ENCODE measurements around the gene SPATA32.
A peak's percentile ranks its signal among the peaks of the same experiment; 100 is the strongest.
"Not testable (repeated sequence)": the region's sequence is repeated elsewhere in the genome, so short reads cannot be mapped to it uniquely, and the experiment has no call there.

SPATA32 gene, protein sequence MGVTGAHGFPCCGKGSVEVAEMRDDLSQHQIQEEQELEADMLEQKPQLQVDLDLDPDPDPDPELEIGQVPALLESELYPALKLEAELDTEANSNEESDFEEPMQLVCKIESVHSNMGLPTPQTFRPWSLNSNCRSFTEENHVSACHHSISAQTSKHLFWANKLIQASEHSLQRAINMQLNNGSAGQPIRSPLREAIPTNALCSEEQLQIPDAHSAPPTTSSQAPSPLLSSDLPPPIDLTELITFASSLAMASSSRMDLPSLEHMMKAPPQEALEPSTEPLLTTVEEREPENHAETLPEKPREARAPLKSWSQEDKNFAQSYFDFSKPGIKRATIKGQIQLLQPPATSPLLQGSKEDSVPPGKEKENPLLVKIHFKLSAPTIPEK

DNA sequence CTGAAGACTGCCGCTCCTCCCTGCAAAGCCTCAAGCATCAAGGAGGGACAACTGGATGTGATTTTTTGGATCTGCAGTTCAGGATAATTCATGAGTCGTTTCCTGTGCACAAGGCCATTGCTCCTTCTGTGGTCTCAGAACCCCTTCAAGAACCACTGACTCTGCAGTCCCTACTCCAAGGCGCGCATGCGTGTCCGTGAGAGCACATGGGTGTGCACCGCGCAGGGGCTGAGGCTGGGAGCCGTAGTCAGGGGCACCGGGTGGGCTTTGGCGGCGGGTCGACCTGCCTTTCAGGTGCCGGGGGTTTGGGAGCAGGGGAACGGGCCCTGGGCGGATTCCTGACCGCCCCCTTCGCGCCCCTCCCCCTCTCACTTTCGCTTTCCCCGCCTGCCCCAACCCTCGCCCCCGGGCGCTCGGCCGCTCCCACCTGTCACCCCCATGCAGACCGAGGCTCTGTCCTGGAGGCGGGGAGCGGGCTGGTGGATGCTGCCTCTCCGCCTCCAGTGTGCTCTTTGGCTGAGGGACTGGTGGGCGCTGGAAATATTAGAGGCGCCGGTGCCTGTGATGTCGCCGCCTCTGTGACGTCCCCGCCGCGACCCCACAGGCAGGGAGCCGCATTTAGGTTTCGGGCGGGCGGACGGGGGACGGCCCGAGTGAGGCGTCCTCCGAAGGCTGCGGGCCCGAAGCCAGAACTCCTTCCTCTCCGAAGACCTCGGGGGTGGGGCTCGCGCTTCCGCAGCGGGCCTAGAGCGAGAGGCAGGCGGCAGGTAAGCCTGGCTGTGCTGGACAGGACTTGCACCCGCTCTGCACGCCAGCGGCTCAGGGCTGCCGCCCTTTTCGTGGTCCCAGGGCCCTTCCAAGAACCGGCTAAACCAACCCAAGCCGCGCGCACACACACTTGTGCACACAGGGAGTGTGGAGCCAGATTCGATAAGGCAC, at the start of gene SPATA32:
SPATA32 (minus strand) TSS at position 518 of the 939 bp plus-strand sequence; CDS start at position 440, 78 bp downstream.
- no peak for DNase-seq

DNA sequence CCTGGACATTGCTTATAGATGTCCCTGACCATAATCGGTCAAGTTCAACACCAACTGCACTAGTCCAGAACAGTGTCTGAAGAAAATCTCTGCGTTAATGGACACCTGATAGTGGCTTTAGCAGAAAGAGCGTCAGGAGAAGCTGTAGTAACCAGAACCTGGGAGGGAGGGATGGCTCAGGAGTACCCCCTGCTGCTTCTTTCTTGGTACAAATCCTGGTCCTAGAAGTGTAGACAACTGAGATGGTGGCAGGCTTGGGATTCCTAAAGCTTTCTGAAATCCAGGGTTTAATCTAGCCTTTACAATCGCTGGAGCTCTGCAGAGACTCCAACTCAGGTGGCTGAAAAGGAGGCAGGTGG, 49.5 kb upstream of the SPATA32 start:
- no peak for DNase-seq

DNA sequence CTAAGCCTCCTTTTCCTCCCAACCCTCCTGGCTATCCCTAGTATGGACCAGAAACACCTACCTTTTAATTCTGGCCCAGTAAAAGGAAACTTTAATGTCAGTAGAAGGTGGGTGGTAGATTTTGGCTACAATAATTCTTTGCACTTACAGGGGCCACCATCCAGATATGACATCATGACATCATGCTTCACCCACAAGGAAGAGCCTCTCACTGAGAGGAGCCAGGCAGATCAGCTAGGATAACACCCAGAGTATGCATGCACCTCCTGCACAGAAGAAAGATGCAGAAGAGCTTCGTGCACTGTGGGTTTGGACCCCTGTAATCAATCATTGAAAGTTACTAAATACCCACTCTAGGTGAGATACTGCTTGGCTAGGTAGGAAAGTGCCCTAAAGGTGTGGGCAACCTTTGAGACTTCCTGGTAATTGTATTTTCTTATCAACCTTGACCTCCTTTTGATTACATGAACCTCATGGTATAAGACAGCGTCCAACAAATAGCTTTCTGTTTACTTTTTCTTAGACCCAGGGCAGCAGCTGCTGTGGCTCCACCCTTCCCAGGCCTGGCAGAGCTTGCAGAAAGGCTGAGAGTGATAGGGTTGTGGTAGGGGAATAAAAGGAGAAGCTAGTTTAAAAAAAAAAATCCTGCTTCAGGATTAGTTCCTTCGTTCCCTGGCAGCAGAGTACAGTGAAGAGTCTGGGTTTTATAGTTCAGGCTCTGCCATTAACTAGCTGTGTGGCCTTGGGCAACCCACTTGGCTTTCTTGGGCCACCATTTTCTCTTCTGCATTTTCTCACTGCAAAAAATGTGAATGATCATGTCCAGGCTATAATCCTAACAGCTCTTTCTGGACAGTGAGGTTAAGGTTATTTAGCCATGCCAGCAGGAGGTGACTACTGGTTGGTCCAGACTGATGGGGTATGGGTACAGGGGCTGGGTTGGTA, 48.8 kb upstream of the SPATA32 start:
- DNase-seq = peak in 1 of 2 experiments; percentile 46

DNA sequence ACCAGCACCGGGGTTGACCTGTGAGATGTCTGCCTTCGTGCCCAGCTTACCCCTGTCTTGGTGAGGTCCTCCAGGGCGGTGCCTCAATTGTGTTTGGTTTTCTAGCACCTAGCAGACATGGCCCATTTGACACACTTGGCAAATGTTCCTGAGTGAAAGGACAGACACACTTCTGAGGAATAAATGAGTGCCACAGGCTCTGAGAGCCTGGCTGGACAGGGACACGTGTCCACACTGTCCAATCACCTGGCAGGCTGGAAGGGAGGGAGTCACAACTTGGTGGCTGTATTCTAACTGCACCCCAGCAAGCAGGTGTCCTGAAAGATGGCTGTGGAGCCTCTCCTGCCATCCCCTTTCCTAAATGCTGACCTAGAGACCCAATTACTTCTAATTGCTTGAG, 47.5 kb upstream of the SPATA32 start:
- no peak for DNase-seq

DNA sequence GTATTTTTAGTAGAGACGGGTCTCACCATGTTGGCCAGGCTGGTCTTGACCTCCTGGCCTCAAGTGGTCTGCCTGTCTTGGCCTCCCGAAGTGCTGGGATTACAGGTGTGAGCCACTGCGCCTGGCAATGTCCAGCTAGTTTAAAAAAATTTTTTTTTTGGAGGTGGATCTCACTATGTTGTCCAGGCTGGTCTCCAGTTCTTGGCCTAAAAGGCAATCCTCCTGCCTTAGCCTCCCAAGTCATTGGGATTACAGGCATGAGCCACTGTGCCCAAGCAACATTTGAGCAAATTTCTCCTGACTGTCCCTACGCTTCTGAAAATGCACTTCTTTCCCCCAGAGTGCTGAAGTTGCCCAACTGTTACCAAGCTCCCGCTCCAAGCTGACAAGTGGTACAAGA, 46.9 kb upstream of the SPATA32 start:
- no peak for DNase-seq

DNA sequence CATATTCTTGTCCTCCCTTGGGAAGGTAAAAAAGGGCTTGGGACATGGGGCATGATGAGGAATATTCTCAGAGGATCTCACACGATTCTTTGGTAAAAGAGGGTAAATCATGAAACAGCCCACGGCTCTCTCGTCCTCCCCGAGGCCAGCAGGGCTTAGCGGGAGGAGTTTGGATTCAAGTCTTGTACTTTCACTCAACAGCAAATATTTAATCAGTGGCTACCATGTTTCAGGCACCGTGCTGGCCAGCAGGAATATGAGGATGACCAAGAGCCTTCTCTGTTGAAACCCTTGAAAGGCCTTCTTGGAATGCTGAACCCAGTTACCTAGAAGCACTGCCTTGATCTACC, 46.1 kb upstream of the SPATA32 start:
- DNase-seq = no peak

DNA sequence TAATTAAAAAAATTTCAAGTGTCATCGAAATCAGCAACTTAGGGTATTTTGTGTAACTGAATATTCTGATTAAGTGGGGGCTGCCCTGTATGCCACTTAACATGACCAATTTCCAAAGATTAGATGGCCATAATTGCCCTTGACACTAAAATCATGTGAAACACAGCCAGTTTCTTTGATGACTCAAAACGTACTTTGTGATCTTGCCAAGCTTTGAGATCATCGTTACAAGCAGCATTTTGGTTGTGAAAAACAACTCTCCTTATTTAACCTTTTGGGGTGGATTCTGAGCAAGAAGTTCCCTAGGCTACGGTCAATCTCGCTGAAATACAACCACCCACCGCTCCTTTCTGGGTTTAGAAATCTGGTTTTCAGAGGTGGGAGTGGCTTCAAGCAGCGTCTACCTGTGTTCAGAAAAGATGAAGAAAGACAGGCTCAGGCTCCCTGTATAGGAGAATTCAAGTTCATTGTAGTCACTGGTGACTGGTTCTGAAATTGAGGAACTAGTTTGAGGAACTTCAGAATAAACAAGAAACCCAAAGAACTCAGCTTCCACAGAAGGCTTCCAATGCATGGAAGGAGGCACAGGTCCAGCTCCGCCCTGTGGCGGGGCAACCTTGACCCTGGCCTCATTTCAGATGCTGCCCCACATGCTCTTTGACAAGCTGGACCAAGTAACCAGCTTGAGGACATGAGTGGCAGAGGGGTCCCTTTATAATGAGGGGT, 45.6 kb upstream of the SPATA32 start:
- no peak for DNase-seq

DNA sequence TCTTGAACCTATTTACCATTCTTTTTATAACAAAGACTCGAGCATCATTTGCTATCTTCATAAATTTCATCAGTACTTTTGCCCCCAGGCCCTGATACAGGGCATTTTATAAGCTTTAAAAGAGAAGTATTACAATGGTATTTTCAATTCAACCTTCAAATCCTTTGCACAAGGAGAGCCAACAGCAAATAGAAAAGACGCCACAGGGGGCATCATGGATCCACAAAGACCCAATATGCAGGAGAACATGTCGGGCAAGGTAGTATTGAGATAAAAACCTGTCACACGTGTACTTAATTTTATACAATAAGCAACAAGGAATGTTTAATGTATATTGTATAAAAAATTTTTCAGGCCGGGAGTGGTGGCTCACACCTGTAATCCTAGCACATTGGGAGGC, 44.7 kb upstream of the SPATA32 start:
- DNase-seq = no peak

DNA sequence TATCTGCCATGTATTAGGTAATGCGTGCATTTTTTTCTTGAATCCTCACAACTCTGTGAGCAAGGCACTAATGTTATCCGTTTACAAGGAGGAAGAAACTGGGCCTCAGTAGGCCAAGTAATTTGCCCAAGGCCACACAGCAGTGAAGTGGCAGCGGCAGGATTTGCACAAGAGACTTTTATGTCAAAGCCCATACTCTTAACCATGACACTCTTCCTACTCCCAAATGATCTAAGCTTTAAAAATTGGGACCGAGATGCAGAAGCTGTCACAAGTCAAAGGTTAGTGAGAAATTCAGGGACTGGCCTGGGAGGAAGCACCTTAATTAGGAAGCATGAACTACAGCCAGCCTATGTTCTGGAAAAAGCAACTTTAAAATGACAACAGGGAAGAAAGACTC, 44.2 kb upstream of the SPATA32 start:
- no peak for DNase-seq

DNA sequence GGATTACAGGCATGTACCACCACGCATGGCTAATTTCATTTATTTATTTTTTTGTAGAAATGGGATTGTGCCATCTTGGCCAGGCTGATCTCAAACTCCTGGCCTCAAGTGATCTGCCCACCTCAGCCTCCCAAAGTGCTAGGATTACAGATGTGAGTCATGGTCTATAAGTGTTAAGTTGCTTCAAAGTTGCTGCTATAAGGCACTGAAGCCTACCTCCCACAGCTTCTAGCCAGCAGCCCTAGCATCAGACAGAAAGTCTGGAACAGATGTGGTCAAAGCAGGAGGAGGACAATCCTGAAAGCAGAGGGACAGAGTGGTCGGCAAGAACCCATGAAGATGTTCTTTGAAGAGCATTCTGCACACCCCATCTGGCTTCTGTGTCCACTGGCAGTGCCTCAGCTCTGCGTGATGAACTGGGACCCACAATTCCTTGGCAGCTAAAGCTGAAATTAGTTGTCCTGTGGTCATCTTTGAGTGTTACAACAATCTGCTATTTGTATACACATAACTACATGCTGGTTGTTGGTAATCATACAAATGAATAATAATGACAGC, 43.7 kb upstream of the SPATA32 start:
- DNase-seq = no peak

DNA sequence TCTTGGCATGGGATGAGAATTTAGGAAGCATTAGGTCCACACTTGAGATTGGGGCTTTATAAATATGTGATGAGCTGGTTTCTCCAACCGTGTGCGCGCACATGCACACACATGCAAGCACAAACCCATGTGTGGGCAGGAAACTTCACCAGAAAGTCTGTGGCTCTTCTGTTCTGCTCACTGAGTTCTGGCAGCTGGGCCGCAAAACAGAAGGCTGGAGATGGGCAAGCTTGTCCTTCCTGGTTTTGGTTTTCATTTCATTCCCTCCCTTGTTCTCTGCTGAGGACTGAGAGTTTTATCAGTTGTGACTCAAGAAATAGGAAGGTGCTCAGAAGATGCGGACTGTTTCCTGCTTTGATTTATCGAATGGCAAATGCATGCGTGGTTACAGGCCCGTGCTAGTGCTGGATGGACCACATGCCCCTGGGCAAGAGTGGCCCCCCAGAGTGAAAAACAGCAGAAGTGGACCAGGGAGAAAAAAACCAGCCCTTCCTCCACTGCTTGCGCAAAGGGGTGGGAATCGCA, 40.8 kb upstream of the SPATA32 start:
- DNase-seq = no peak

DNA sequence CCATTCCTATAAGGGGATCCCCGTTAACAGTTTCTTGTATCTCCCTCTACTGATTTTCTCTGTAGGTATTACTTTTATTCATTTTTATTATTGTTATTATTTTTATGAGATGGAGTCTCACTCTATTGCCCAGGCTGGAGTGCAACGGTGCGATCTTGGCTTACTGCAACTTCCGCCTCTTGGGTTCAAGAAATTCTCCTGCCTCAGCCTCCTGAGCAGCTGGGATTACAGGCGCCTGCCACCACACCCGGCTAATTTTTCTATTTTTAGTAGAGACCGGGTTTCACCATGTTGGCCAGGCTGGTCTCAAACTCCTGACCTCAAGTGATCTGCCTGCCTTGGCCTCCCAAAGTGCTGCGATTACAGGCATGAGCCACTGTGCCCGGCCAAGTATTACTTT, 40.3 kb upstream of the SPATA32 start:
- DNase-seq = not testable (repeated sequence)

DNA sequence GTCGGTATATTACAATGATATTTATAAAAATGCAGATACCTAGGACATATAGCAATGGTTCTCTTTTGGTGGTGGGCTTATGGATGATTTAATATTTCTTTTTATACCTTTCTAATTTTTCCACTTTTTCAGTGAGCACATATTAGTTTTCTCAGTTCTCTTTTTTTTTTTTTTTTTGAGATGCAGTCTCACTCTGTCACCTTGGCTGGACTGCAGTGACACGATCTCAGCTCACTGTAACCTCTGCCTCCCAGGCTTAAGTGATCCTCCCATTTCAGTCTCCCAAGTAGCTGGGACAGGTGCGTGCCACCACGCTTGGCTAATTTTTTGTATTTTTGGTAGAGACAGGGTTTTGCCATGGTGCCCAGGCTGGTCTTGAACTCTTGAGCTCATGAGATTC, 39.8 kb upstream of the SPATA32 start:
- DNase-seq = no peak

DNA sequence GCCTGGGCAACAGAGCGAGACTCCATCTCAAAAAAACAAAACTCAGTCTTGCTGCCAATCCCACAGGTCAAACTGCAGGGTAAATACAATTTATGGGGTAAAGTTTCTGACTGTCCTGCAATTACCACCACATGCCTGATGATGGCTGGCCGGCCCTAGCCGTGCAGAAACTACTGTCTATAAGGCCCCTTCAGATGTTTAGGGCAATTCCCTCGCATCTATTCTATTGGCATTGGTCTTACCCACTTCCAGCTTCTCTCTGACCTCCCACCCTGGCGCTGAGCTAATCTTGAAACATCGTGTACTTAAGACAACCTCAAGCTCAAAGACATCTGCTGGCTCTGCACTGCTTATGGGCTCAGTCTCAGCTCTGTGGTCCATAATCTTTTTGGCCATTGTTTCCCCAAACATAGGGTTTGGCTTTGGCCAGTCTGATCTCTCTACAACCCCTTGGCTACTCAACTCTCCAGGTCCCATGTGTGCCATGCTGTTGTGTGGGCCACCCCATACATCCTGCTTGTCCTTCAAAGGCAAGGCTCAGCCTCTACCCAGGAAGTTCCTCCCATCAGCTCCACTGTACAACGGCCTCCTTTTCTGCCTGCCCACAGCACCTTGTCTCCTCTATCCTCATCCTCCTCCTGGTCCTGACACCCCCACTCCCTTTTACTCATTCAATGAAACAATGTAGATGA, 38.3 kb upstream of the SPATA32 start:
- no peak for DNase-seq

DNA sequence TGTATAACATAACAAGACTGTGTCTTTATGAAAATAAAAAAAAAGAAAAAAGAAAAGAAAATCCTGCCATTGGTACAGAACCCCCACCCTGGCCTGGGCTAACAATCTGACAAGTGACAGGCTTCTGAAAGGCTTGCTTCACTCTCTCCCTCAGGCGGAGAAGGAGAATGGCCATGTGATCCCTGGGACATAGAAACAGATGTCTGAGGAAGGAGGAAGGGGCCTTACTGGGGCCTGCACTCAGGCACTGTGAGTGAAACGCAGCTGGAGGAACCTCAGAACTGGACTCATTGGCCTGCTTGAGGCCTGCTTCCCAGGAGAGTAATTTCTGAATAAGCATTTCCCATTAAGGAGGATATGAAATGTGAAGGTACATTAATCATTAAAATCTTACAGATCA, 37.5 kb upstream of the SPATA32 start:
- DNase-seq = no peak

DNA sequence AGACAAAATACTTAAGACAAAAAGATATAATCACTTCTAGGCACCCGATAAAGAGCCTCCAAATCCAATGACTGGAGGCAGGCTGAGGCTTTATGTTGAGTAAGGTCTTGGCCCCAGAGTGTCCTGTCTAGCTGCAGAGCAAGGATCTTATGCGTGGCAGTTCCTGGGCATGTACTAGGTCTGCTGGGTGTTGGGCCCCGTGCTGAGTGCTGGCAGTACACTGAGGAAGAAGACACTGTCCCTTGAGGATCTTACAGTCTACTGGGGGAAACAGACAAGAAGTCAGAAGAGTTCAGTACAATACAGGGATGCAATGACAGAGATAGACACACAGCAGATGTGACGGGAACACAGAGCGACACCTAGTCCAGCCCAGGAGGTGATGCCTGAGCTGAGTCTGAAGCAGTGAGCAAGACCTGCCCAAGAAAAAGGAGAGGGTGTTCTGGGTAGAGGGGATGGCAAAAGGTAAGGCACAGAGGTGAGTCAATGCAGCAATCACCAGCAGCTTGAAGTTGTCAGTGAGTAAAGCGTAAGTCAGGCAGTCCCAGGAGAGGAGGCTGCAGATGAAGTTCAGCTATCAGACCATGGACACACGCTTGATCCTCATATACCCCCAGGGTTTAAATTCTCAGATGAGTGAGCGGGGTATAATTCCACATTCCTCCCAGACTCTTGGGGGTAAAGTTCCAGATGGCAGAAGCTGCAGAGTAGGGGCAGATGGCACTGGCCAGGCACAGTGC, 36.8 kb upstream of the SPATA32 start:
- DNase-seq = no peak

DNA sequence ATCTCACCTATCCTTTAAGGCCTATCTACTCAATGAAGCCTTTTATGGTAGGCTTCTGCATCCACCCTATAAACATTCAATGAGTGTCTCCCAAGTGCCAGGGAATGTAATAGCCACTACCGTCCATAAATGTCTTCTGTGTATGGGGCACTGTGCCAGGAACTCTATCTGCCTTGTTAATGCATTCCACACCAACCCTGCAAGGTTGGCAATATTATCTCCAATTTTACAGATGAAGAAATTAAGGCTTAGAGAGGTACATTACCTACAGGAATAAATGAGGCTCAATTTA, 34.9 kb upstream of the SPATA32 start:
- no peak for DNase-seq

DNA sequence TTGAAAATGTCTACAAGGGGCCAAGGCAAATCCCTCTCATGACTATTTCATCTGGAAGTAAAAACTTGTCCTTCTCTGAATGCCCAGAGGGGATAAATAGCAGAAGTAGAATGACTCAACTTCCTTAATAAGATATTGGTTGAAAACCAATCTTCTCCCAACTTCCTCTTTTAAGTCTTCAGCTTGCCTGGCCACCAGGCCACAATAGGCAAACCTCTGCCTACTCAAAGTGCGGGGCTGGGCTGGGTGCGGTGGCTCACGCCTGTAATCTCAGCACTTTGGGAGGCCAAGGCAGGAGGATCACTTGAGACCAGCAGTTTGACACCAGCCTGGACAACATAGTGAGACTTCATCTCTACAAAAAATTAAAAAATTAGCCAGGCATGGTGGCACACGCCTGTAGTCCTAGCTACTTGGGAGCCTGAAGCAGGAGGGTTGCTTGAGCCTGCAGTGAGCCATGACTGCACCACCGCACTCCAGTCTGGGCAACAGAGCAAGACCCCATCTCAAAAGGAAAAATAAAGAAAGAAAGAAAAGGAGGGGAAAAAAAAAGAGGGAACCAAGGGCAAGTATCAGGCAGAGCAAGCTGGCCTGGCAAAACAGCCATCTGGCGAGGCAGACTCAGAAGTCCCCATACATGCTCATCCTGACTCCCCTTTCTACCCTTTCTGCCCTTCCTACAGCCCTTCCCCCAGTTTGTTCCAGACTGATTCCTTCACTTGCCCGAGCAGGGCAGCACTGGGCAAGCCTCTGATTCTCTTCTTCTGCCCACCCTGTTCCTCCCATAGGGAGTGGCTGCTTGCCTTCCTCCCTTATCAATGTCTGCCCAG, 34.3 kb upstream of the SPATA32 start:
- DNase-seq = no peak

DNA sequence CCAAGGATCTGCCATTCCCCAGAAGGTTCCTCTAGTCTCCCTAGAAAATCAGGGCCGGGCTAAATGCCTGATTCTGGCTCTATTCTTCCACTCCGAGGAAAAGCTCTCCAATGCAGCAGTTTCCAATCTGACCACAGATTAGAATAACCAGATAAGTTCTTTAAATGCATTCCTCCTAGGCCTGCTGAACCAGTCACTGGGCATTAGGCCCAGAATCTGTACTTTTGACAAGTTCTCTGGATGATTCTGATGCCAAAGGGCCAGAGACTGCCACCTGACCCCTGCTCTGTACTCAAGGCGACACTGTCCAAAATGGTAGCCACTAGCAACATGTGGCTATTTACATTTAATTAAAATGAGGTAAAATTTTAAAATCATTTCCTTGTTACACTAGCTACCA, 32.6 kb upstream of the SPATA32 start:
- DNase-seq = no peak
